Mesenchymal stem cell (in vitro differentiated cells and primary cell): Measurements from ENCODE around the gene IFNA5.

ENCODE experiments used
- DNase-seq: peaks from one replicate; pipeline ENCODE4 v3.0.0-alpha.2; 2013
- H2AFZ ChIP-seq: one replicate; pipeline ENCODE4 v1.6.1; 2013; ENCODE audit warnings: low read depth, mild to moderate bottlenecking, control low read depth, inconsistent platforms, low read length, moderate library complexity
- H2AK5ac ChIP-seq: 2 replicates; pipeline ENCODE4 v1.6.1; 2013; ENCODE audit warnings: low read length, moderate library complexity, mild to moderate bottlenecking, inconsistent platforms; ENCODE audit not compliant: severe bottlenecking
- H2BK120ac ChIP-seq: one replicate; pipeline ENCODE4 v1.6.1; 2013; ENCODE audit warnings: low read depth, mild to moderate bottlenecking, inconsistent platforms, low read length, moderate library complexity
- H2BK12ac ChIP-seq, 2 experiments: one replicate each; pipeline ENCODE4 v1.6.1; 2013; ENCODE audit warnings: inconsistent platforms in 2 of 2, low read length in 2 of 2, mild to moderate bottlenecking in 2 of 2, moderate library complexity in 2 of 2, control low read depth in 1 of 2
- H2BK15ac ChIP-seq: one replicate; pipeline ENCODE4 v1.6.1; 2013; ENCODE audit warnings: mild to moderate bottlenecking, low read depth, inconsistent platforms; ENCODE audit not compliant: poor library complexity, severe bottlenecking
- H2BK5ac ChIP-seq: 2 replicates; pipeline ENCODE4 v1.6.1; 2013; ENCODE audit warnings: low read depth, mild to moderate bottlenecking, low read length, control low read depth, inconsistent platforms; ENCODE audit not compliant: poor library complexity, severe bottlenecking
- H3K14ac ChIP-seq, 2 experiments: one replicate each; pipeline ENCODE4 v1.6.1; 2013; ENCODE audit warnings: inconsistent platforms in 2 of 2, low read length in 2 of 2, control low read depth in 1 of 2, mild to moderate bottlenecking in 1 of 2, moderate library complexity in 1 of 2
- H3K18ac ChIP-seq, 2 experiments: one replicate each; pipeline ENCODE4 v1.6.1; 2013; ENCODE audit warnings: inconsistent platforms in 2 of 2, low read length in 2 of 2, control low read depth in 1 of 2, low read depth in 1 of 2, mild to moderate bottlenecking in 1 of 2
- H3K23ac ChIP-seq, 2 experiments: one replicate each; pipeline ENCODE4 v1.6.1; 2013; ENCODE audit warnings: inconsistent platforms in 2 of 2, low read length in 2 of 2, mild to moderate bottlenecking in 2 of 2, moderate library complexity in 2 of 2, control low read depth in 1 of 2
- H3K27ac ChIP-seq: 2 replicates; pipeline ENCODE4 v1.5.1; 2013; ENCODE audit warnings: mild to moderate bottlenecking, moderate library complexity, low read length, control low read depth, inconsistent platforms; ENCODE audit not compliant: poor library complexity, severe bottlenecking
- H3K27me3 ChIP-seq, 2 experiments: 2 replicates each; pipeline versions ENCODE4 v1.6.1 to v1.7.0; 2013; ENCODE audit warnings: low read length in 2 of 2, mild to moderate bottlenecking in 2 of 2, moderate library complexity in 2 of 2, control low read depth in 1 of 2, inconsistent platforms in 1 of 2; ENCODE audit not compliant: control insufficient read depth in 1 of 2, insufficient read depth in 1 of 2
- H3K36me3 ChIP-seq, 2 experiments: 2 replicates each; pipeline versions ENCODE4 v1.6.1 to v1.7.0; 2013; ENCODE audit warnings: low read length in 2 of 2, control low read depth in 1 of 2, inconsistent platforms in 1 of 2, low read depth in 1 of 2, mild to moderate bottlenecking in 1 of 2; ENCODE audit not compliant: insufficient read depth in 2 of 2, control insufficient read depth in 1 of 2
- H3K4ac ChIP-seq, 2 experiments: one replicate each; pipeline ENCODE4 v1.6.1; 2013; ENCODE audit warnings: inconsistent platforms in 2 of 2, low read length in 2 of 2, mild to moderate bottlenecking in 2 of 2, moderate library complexity in 2 of 2, control low read depth in 1 of 2, low read depth in 1 of 2
- H3K4me1 ChIP-seq: 2 replicates; pipeline ENCODE4 v1.6.1; 2013; ENCODE audit warnings: low read depth, low read length, control low read depth; ENCODE audit not compliant: control insufficient read depth, insufficient read depth
- H3K4me2 ChIP-seq: 2 replicates; pipeline ENCODE4 v1.6.1; 2013; ENCODE audit warnings: low read length, mild to moderate bottlenecking, inconsistent platforms; ENCODE audit not compliant: poor library complexity, severe bottlenecking
- H3K4me3 ChIP-seq, 2 experiments: 2 replicates each; pipeline versions ENCODE4 v1.5.1 to v1.7.0; 2013; ENCODE audit warnings: low read length in 2 of 2, mild to moderate bottlenecking in 2 of 2, control low read depth in 1 of 2, low read depth in 1 of 2; ENCODE audit not compliant: insufficient read depth in 1 of 2
- H3K79me1 ChIP-seq: replicated peaks from 2 replicates; pipeline ENCODE4 v1.6.1; 2013; ENCODE audit warnings: mild to moderate bottlenecking, control low read depth, low read length, inconsistent platforms; ENCODE audit not compliant: poor library complexity, severe bottlenecking
- H3K9ac ChIP-seq: 2 replicates; pipeline ENCODE4 v1.7.0; 2013; ENCODE audit warnings: mild to moderate bottlenecking, low read length, moderate library complexity
- H3K9me3 ChIP-seq: 2 replicates; pipeline ENCODE4 v1.7.0; 2013; ENCODE audit warnings: mild to moderate bottlenecking, low read length; ENCODE audit not compliant: control insufficient read depth
- H4K8ac ChIP-seq: one replicate; pipeline ENCODE4 v1.6.1; 2013; ENCODE audit warnings: inconsistent platforms, mild to moderate bottlenecking, low read length, moderate library complexity
- H4K91ac ChIP-seq: one replicate; pipeline ENCODE4 v1.6.1; 2013; ENCODE audit warnings: mild to moderate bottlenecking, low read length, inconsistent platforms
- WGBS: methylation state at CpG from one replicate; pipeline ENCODE4 v1.1.7; 2013; ENCODE audit warnings: mixed read lengths; 5-methylcytosine and 5-hydroxymethylcytosine counted together

Gene IFNA5

DNA sequence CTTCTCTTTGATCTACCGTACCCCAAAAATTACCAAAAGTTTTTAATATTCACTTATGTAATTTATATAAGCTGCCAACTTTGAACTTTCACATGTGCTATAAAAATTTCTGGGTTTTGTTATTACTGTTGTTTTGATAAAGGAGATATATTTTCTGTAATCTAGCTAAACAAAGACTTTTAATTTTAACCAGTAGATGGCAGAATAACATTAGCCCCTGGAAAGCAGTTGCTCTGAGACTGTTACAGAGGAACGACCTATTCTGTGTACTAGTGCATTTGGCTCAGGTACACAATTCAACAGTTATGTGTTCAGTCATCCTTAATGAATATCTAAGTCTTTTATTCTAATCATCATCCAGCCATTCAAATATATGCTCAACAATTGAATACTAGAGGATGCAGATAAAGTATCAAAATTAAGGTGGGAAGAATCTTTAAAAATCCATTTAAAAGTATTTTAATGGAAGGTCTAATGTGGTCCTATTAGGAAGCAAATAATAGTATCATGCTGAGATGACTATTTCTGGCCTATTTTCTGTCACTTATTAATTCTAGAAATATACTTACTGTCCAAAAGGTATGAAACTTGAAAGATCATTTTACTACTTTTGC is 21.5 kb upstream of the IFNA5 start:
- no CpG with 5 or more reads among the region's 2 CpGs for WGBS
- Histone ChIP-seq H2BK12ac (no peak overlapping the region), H3K18ac (no peak overlapping the region), H2BK120ac (no peak overlapping the region), H3K27me3 (no peaks in the 10 kb centered on the region), H3K36me3 (peaks cover 6 to 44% of the 10 kb centered on the region in 2 experiments), H3K14ac (no peak overlapping the region), H2BK15ac (no peak overlapping the region), H2AK5ac (no peak overlapping the region), H3K4ac (no peak overlapping the region), H3K4me3 (no peak overlapping the region), H3K4me1 (peaks cover under 1% of the 10 kb centered on the region), H2BK5ac (no peak overlapping the region), H2AFZ (no peak overlapping the region), H3K9me3 (no peaks in the 10 kb centered on the region), H3K9ac (peak overlapping the region; percentile 51), H3K79me1 (peaks cover 2% of the 10 kb centered on the region), H4K91ac (no peak overlapping the region), H3K23ac (no peak overlapping the region), H3K4me2 (no peak overlapping the region), H3K27ac (no peak overlapping the region), H4K8ac (no peak overlapping the region)
- DNase-seq: peak; percentile 63

DNA sequence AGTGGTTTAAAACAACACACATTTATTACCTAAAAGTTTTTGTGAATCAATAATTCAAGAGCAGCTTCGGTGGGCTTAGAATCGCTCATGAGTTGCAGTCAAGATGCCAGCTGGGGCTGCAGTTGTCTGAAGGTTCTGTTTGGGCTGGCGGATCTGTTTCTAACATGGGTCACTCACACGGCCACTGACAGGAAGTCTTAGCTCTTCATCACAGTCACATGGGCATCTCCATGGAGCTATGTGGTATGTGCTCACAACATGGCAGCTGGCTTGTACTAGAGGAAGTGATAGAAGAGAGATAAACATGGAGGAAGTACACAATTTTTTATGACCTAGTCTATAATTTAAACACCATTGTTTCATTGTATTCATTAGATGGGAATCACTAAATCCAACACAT is 18.9 kb upstream of the IFNA5 start:
- 95% methylated on average over 4 of the region's 4 CpGs for WGBS
- Histone ChIP-seq H3K79me1 (peaks cover 2% of the 10 kb centered on the region), H2AFZ (no peak overlapping the region), H2AK5ac (no peak overlapping the region), H2BK5ac (no peak overlapping the region), H3K4me1 (no peaks in the 10 kb centered on the region), H3K36me3 (peaks cover 10 to 50% of the 10 kb centered on the region in 2 experiments), H3K9ac (no peak overlapping the region), H3K27ac (no peak overlapping the region), H3K9me3 (no peaks in the 10 kb centered on the region), H2BK15ac (no peak overlapping the region), H2BK12ac (no peak overlapping the region), H3K14ac (no peak overlapping the region), H3K27me3 (no peaks in the 10 kb centered on the region), H4K8ac (no peak overlapping the region), H3K4me3 (no peak overlapping the region), H3K18ac (no peak overlapping the region), H3K4ac (no peak overlapping the region), H2BK120ac (no peak overlapping the region), H3K23ac (no peak overlapping the region), H4K91ac (no peak overlapping the region), H3K4me2 (no peak overlapping the region)
- DNase-seq: no peak

DNA sequence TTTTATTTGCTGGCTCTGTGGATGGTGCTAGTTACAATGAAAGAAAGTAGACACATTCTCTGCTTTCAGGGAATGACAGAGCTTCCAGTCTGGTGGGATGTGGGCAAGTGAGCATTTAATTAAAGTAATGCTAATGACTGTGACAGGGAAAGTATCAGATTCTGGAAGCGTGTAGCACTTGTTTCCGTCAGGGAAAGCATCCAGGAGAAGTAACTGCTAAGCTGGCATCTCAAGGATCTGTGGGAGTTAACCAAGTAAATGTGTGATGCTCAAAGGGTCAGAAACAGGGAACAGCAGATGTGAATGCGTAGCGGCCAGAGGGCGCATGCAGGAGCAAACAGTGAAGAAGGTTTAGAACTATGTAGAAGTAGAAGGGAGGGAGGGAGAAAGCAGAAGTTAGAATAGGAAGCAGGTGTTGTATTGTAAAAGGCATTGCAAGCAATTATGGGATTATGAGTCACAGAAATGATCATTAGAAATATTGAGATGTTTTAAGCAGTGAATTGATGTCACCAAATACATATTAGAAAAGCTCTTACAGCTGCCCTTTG is 17.9 kb upstream of the IFNA5 start:
- H3K9ac ChIP-seq: no peak overlapping the region

DNA sequence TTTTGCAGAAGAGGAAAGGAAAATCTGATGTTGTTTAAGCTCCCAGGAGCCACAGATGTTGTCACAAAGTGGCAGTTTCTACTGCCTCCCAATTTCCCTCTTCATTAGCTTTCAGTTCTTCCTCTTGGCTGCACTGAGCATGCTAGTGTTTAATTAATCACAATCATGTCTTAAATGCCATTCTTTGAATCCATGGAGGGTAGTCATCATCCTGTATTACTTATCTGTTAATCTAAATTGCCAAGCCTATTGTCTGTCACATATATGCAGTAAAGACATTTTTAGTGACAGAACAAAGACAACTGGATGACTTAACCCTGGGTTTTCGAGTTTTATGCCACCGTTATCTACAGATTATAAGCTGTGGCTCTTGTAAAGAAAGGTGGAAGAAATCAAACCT is 15.4 kb upstream of the IFNA5 start:
- Histone ChIP-seq H2BK5ac (no peak overlapping the region), H3K4me3 (no peak overlapping the region), H3K4me1 (no peaks in the 10 kb centered on the region), H3K36me3 (peaks cover 10 to 41% of the 10 kb centered on the region in 2 experiments), H3K27ac (no peak overlapping the region), H3K14ac (no peak overlapping the region), H3K4me2 (no peak overlapping the region), H2AFZ (no peak overlapping the region), H4K91ac (no peak overlapping the region), H3K9me3 (no peaks in the 10 kb centered on the region), H3K27me3 (peaks cover 0 to 5% of the 10 kb centered on the region in 2 experiments), H2BK12ac (no peak overlapping the region), H2BK120ac (no peak overlapping the region), H3K4ac (no peak overlapping the region), H2BK15ac (no peak overlapping the region), H4K8ac (no peak overlapping the region), H3K9ac (no peak overlapping the region), H3K23ac (no peak overlapping the region), H3K79me1 (peaks cover 2% of the 10 kb centered on the region), H3K18ac (no peak overlapping the region), H2AK5ac (no peak overlapping the region)
- no peak for DNase-seq
- WGBS: 83% methylated on average over 2 of the region's 2 CpGs

More for the DNA sequence above, 17.9 kb upstream of the IFNA5 start:
- no peak overlapping the region for H2BK5ac ChIP-seq
- no peak overlapping the region for H2BK15ac ChIP-seq
- 97% methylated on average over 5 of the region's 5 CpGs for WGBS
- no peaks in the 10 kb centered on the region for H3K4me1 ChIP-seq
- no peak overlapping the region for H3K4ac ChIP-seq
- DNase-seq: no peak
- no peak overlapping the region for H4K8ac ChIP-seq
- H2BK120ac ChIP-seq: no peak overlapping the region
- no peak overlapping the region for H3K18ac ChIP-seq
- H3K27me3 ChIP-seq: no peaks in the 10 kb centered on the region
- H3K23ac ChIP-seq: no peak overlapping the region
- H2AFZ ChIP-seq: no peak overlapping the region
- no peaks in the 10 kb centered on the region for H3K9me3 ChIP-seq
- no peak overlapping the region for H3K4me3 ChIP-seq
- no peak overlapping the region for H2BK12ac ChIP-seq
- H4K91ac ChIP-seq: no peak overlapping the region
- H3K14ac ChIP-seq: no peak overlapping the region
- no peak overlapping the region for H3K4me2 ChIP-seq
- H2AK5ac ChIP-seq: no peak overlapping the region
- peaks cover 10 to 46% of the 10 kb centered on the region in 2 experiments for H3K36me3 ChIP-seq
- H3K27ac ChIP-seq: no peak overlapping the region
- peaks cover 2% of the 10 kb centered on the region for H3K79me1 ChIP-seq
